SK-N-SH (cell line): ENCODE results near the gene PRPF4.

Experiments
- CTCF ChIP-seq: fragments of 200-600 bp; sonication (generic); IDR thresholded peaks from 2 replicates; pipeline ENCODE4 v1.6.1; 2017; ENCODE audit warnings: antibody characterized with exemption, mild to moderate bottlenecking, moderate library complexity
- MAX ChIP-seq: IDR thresholded peaks from 2 replicates; pipeline ENCODE4 v1.4.0; 2012; ENCODE audit warnings: low read depth
- RFX5 ChIP-seq: IDR thresholded peaks from 2 replicates; pipeline ENCODE4 v1.6.1; 2012; ENCODE audit warnings: mild to moderate bottlenecking, improper control_type of control experiment, low read length

DNA sequence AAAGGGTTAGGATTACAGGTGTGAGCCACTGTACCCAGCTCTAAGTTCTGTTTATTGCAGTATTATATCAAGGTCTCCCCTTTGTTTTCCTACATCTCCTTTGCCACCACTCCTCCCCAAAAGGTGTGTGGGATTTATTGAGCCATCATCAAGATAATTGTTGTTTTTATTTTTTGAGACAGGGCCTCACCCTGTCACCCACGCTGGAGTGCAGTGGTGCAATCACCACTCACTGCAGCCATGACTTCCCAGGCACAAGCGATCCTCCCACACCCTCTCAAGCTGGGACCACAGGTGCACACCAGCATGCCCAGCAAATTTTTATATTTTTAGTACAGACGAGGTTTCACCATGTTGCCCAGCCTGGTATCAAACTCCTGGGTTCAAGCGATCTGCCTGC, 29.6 kb upstream of the PRPF4 start:
- TF ChIP-seq CTCF: no peak
- TF ChIP-seq RFX5: no peak
- TF ChIP-seq MAX: no peak
